ENCODE data around the gene VTCN1. TPM values are rescaled to one million over a fixed set of nuclear protein-coding genes. Genes with fewer than 3 reads are reported as not detected.

The VTCN1 gene
- total and polyA plus RNA-seq, 2 of the 13 experiments (the other 11 are each of a cell fraction or from before 2014, with no cell fraction given): not detected

GRCh38 chr1:117173691-117174090, 37.0 kb downstream of the VTCN1 start:
- Histone ChIP-seq H3K9ac (ENCODE audit: insufficient read depth, low read depth, low read length) (no peak overlapping the region), H3K27me3 (ENCODE audit: control insufficient read depth in 1 of 2, insufficient read depth in 2 of 2, low read length in 2 of 2) (no peaks in the 10 kb centered on the region; a peak in 1 of 5 replicates), H3K4me3 (replicated peaks in 1 of 3; ENCODE audit: insufficient read depth in 1 of 3, low read depth in 2 of 3, low read length in 3 of 3) (no peak overlapping the region), H3K36me3 (replicated peaks in 1 of 2; ENCODE audit: control insufficient read depth in 1 of 2, insufficient read depth in 2 of 2, low read length in 2 of 2) (no peaks in the 10 kb centered on the region), H3K27ac (ENCODE audit: extremely low read length, insufficient read depth, low read length) (no peak overlapping the region), H2AFZ (ENCODE audit: low read length) (no peak overlapping the region), H4K20me1 (ENCODE audit: insufficient read depth, low read length) (no peaks in the 10 kb centered on the region), H3K79me2 (ENCODE audit: insufficient read depth, low read length) (no peaks in the 10 kb centered on the region), H3K4me2 (ENCODE audit: low read depth, low read length) (no peak overlapping the region), H3K4me1 (ENCODE audit: insufficient read depth, low read length) (peaks cover 9% of the 10 kb centered on the region), H3K9me3 (ENCODE audit: low read length) (no peaks in the 10 kb centered on the region)
- intact Hi-C loops (cut with micrococcal nuclease; ENCODE audit: unreplicated experiment) (loop anchor here (5.0 kb wide), 1 partner anchor 51 kb away; the partner anchor contains the start of gene TRIM45), in situ Hi-C loops (cut with HindIII; ENCODE audit: extremely low pct_ligation_motif_present, low pct_unique_long_range_greater_than_20kb) (no loop called here)
- TF ChIP-seq RFX3 (CRISPR knock-in tag; IDR thresholded peaks at IDR 0.05) (no peak), NR2F1 (CRISPR knock-in tag; IDR thresholded peaks at IDR 0.05) (no peak), ARID3A (IDR thresholded peaks at IDR 0.05; ENCODE audit: low read depth, low read length) (no peak), ZNF3 (CRISPR knock-in tag; IDR thresholded peaks at IDR 0.05) (no peak), GTF2F1 (IDR thresholded peaks at IDR 0.05; ENCODE audit: low read length) (no peak), TBX2 (CRISPR knock-in tag; IDR thresholded peaks at IDR 0.05; ENCODE audit: borderline replicate concordance) (no peak), NFE2L1 (CRISPR knock-in tag; IDR thresholded peaks at IDR 0.05; ENCODE audit: borderline replicate concordance) (no peak)
- ATAC-seq (no peak), FAIRE-seq (no peak), DNase-seq (ENCODE audit: low spot score) (no peak)
- POLR2A ChIA-PET: no interaction called here
- no TSS peak for BruUV-seq (replicated peaks)
- 39% methylated on average over 6 of the region's 6 CpGs for WGBS (ENCODE audit: low lambda C conversion rate)
- CTCF ChIA-PET (ENCODE audit: low intra/inter-chr PET ratio, low total read pairs): no interaction called here

GRCh38 chr1:117173006-117173405, 37.7 kb downstream of the VTCN1 start:
- H4K20me1 ChIP-seq (ENCODE audit: insufficient read depth, low read length): no peaks in the 10 kb centered on the region
- H3K36me3 ChIP-seq (replicated peaks in 1 of 2; ENCODE audit: control insufficient read depth in 1 of 2, insufficient read depth in 2 of 2, low read length in 2 of 2): no peaks in the 10 kb centered on the region
- no peak overlapping the region for H3K4me3 ChIP-seq (replicated peaks in 1 of 3; ENCODE audit: insufficient read depth in 1 of 3, low read depth in 2 of 3, low read length in 3 of 3)
- peaks cover 9% of the 10 kb centered on the region for H3K4me1 ChIP-seq (ENCODE audit: insufficient read depth, low read length)
- H3K4me2 ChIP-seq (ENCODE audit: low read depth, low read length): no peak overlapping the region
- WGBS (ENCODE audit: low lambda C conversion rate): 85% methylated on average over 10 of the region's 10 CpGs
- no peak for FAIRE-seq
- no peaks in the 10 kb centered on the region; a peak in 1 of 5 replicates for H3K27me3 ChIP-seq (ENCODE audit: control insufficient read depth in 1 of 2, insufficient read depth in 2 of 2, low read length in 2 of 2)
- no peak for DNase-seq (ENCODE audit: low spot score)
- POLR2A ChIA-PET: no interaction called here
- no TSS peak for BruUV-seq (replicated peaks)
- CTCF ChIA-PET (ENCODE audit: low intra/inter-chr PET ratio, low total read pairs): no interaction called here
- no peak overlapping the region for H3K9ac ChIP-seq (ENCODE audit: insufficient read depth, low read depth, low read length)
- no peaks in the 10 kb centered on the region for H3K9me3 ChIP-seq (ENCODE audit: low read length)
- no peak for ATAC-seq
- H3K27ac ChIP-seq (ENCODE audit: extremely low read length, insufficient read depth, low read length): no peak overlapping the region
- in situ Hi-C loops (cut with HindIII; ENCODE audit: extremely low pct_ligation_motif_present, low pct_unique_long_range_greater_than_20kb) (no loop called here), intact Hi-C loops (cut with micrococcal nuclease; ENCODE audit: unreplicated experiment) (loop anchor here (5.0 kb wide), 1 partner anchor 51 kb away; the partner anchor contains the start of gene TRIM45)
- H2AFZ ChIP-seq (ENCODE audit: low read length): no peak overlapping the region
- no peaks in the 10 kb centered on the region for H3K79me2 ChIP-seq (ENCODE audit: insufficient read depth, low read length)
- TF ChIP-seq ZNF557 (CRISPR knock-in tag; IDR thresholded peaks at IDR 0.05) (no peak), ELF1 (CRISPR knock-in tag; IDR thresholded peaks at IDR 0.05) (no peak), ZNF691 (CRISPR knock-in tag; IDR thresholded peaks at IDR 0.05; ENCODE audit: borderline replicate concordance, low read depth) (no peak), ZNF207 (IDR thresholded peaks at IDR 0.05; ENCODE audit: borderline replicate concordance) (no peak), FOSL2 (CRISPR knock-in tag; IDR thresholded peaks at IDR 0.05) (no peak), ZNF777 (CRISPR knock-in tag; IDR thresholded peaks at IDR 0.05) (no peak), REL (CRISPR knock-in tag; conservative IDR thresholded peaks at IDR 0.05) (no peak), STAT6 (CRISPR knock-in tag; IDR thresholded peaks at IDR 0.05; ENCODE audit: borderline replicate concordance) (no peak), ZNF12 (CRISPR knock-in tag; IDR thresholded peaks at IDR 0.05) (no peak)

Data from HepG2 (cell line).